Measurements from ENCODE around the gene TNNI3K.

DNA sequence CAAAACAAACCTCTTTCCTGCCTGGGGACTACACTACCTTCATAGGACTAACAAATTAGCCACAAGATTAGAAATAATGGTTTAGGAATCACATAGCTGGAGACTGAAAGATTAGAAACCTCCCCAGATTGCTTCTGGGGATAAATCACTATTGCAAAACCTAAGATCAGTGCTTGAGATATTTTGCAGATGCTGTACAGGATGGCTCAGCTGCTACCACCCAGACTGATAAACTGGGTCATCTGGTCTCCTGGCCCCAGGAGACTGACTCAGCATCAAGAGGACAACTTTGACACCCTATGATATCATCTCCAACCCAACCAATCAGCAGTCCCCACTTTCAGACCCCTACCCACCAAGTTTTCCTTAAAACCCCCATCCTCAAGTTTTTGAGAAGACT, 140.2 kb downstream of the TNNI3K start:
- TF ChIP-seq POLR2A (IDR thresholded peaks at IDR 0.05; ENCODE audit: low read depth, low read length) (no peak), POLR2AphosphoS5 (IDR thresholded peaks at IDR 0.05; ENCODE audit: low read depth, low read length) (no peak), TAF1 (IDR thresholded peaks at IDR 0.05; ENCODE audit: borderline replicate concordance, low read depth, low read length) (no peak)
